ENCODE measurements around the gene ATP1A3. TPM values are rescaled to one million over a fixed set of nuclear protein-coding genes. Genes with fewer than 3 reads are reported as not detected.

The ATP1A3 gene
- total RNA-seq, 4 donors from 2014 or later = 0.13 to 0.28 TPM; not detected in 2

DNA sequence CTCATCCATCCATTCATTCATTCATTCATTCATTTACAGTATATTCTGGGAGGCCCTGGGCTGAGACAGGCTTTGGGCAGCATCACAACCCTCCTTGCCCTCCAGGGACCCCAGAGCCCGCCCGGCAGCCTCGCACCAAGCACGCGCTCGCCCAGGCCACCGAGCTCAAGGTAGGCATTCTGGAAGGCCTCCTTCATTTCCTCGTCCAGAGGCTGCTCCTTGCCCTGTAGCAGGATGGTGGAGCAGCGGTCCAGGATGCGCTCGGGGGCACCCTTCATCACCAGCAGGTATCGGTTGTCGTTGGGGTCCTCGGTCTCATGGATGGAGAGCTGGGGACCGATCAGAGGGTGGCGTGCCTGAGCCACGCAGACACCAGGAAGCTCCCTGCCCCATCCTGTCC, 15.6 kb downstream of the ATP1A3 start:
- TF ChIP-seq, protein P1, sequence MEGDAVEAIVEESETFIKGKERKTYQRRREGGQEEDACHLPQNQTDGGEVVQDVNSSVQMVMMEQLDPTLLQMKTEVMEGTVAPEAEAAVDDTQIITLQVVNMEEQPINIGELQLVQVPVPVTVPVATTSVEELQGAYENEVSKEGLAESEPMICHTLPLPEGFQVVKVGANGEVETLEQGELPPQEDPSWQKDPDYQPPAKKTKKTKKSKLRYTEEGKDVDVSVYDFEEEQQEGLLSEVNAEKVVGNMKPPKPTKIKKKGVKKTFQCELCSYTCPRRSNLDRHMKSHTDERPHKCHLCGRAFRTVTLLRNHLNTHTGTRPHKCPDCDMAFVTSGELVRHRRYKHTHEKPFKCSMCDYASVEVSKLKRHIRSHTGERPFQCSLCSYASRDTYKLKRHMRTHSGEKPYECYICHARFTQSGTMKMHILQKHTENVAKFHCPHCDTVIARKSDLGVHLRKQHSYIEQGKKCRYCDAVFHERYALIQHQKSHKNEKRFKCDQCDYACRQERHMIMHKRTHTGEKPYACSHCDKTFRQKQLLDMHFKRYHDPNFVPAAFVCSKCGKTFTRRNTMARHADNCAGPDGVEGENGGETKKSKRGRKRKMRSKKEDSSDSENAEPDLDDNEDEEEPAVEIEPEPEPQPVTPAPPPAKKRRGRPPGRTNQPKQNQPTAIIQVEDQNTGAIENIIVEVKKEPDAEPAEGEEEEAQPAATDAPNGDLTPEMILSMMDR (IDR thresholded peaks at IDR 0.05) = no peak
- ATAC-seq (ENCODE audit: low FRiP score) = no peak
- no peak for DNase-seq (ENCODE audit: low spot score)

- peak; percentile 9 for ATAC-seq (ENCODE audit: low FRiP score)
- TF ChIP-seq, protein P1 (IDR thresholded peaks at IDR 0.05) = no peak
- DNase-seq (ENCODE audit: low spot score) = no peak
These were observed 16.1 kb downstream of the ATP1A3 start for GRCh38 chr19:41977916-41978315.

DNA sequence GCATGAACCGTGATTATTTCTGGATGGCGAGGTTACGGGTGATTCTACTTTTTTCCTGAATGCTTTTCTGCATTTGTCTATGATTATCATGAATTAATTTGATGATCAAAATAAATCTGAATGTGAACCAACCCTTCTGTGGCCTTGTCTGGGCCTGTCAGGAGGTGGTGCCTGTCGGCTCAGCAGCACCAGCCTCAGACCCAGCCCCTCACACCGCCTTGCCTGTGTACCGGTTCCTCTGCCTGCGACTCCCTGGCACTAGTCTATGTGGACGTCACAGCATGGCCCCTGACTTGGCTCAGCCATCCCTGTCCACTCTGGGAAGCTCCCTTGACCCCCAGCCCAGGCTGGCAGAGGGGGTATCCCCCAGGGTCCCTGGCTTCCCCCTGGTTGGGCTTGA, 19.4 kb downstream of the ATP1A3 start:
- DNase-seq (ENCODE audit: low spot score) (no peak), ATAC-seq (ENCODE audit: low FRiP score) (no peak)
- TF ChIP-seq, protein P1 (IDR thresholded peaks at IDR 0.05) = no peak

DNA sequence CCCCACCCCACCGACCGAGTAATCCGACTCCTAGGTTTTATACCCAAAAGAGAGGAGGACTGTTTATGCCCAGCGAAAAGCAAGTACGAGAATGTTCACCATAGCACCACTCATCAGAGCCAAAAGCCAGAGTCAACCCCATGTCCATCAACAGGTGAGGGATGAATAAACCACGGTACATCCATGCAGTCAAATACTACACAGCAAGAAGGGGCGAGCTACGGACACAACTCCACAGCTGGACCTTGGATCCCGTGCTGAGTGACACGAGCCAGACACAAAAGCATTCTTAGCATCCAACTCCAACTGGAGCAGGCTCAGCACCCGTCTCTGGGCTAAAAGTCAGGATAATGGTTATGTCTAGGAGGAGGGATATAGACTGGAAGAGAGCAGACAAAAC, 22.7 kb downstream of the ATP1A3 start:
- DNase-seq (ENCODE audit: low spot score) (no peak), ATAC-seq (ENCODE audit: low FRiP score) (no peak)
- TF ChIP-seq, protein P1 (IDR thresholded peaks at IDR 0.05) = no peak

DNA sequence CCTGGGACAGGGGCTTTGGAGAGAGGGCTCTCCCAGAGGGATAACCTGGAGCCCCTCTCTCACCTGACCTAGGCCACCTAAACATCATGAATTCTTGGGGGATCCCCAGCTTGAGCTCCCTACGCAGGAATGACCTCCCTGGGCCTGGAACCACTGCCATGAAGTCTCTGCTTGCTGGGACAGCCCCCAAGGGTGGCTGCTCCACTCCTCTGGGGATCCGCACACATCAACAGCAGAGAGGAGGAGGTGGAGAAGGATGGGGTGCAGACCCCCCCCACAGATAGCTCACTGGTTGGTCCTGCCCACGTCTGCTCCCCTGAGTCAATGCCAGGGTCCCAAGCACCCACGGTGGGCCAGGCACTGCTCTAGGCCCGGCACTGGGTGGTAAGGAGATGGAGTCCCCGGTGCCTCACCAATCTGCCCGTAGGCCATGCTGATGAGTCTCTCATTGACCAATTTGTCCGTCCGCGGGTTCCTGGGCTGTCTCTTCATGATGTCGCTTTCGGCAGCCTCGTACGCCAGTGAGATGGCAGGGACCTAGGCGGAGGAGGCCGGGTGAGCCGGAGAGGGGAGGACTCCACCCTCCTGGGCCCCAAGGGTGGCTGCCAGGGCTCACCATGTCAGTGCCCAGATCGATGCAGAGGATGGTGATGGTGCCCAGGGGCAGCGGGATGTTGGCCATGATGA, 24.1 kb downstream of the ATP1A3 start:
- DNase-seq (ENCODE audit: low spot score) (no peak), ATAC-seq (ENCODE audit: low FRiP score) (no peak)
- TF ChIP-seq, protein P1 (IDR thresholded peaks at IDR 0.05) = no peak

- DNase-seq (ENCODE audit: low spot score) (no peak), ATAC-seq (ENCODE audit: low FRiP score) (no peak)
- TF ChIP-seq, protein P1 (IDR thresholded peaks at IDR 0.05) = no peak
These were observed 25.1 kb downstream of the ATP1A3 start for GRCh38 chr19:41968751-41969595.
